ENCODE measurements around the gene CCDC17. TPM values are rescaled to one million over a fixed set of nuclear protein-coding genes. Genes with fewer than 3 reads are reported as not detected.

CCDC17 gene
- total RNA-seq, 2 experiments from 2014 or later, result 1.1 to 1.3 TPM

Other genes with a start within 250 kb of the CCDC17 start
- 1 to 10 TPM; 4.6 to 6.0 TPM for gene TESK2, start 132.9 kb downstream of the CCDC17 start, total RNA-seq
- 1 to 10 TPM; 5.1 to 5.7 TPM for gene CCDC163, start 124.0 kb downstream of the CCDC17 start, total RNA-seq
- 1 to 10 TPM; 6.0 to 6.2 TPM for gene MMACHC, start 123.8 kb downstream of the CCDC17 start, total RNA-seq
- 100 to 1,000 TPM; 479 to 481 TPM for gene PRDX1, start 102.2 kb downstream of the CCDC17 start, total RNA-seq
- 100 to 1,000 TPM; 184 TPM for gene AKR1A1, start 73.2 kb downstream of the CCDC17 start, total RNA-seq
- 100 to 1,000 TPM; 233 to 235 TPM for gene NASP, start 40.0 kb downstream of the CCDC17 start, total RNA-seq
- 100 to 1,000 TPM; 106 TPM for gene GPBP1L1, start 62.5 kb upstream of the CCDC17 start, total RNA-seq
- 10 to 100 TPM; 34.0 to 34.5 TPM for gene TMEM69, start 64.1 kb upstream of the CCDC17 start, total RNA-seq
- 10 to 100 TPM; 21.4 to 22.9 TPM for gene IPP, start 126.6 kb upstream of the CCDC17 start, total RNA-seq
- 10 to 100 TPM; 25.1 to 26.6 TPM for gene MAST2, start 179.6 kb upstream of the CCDC17 start, total RNA-seq

Data from activated CD4-positive, alpha-beta memory T cell treated with anti-CD3 and anti-CD28 coated beads for 36 hours (primary cell).